ENCODE results near the gene FCMR. TPM values are rescaled to one million over a fixed set of nuclear protein-coding genes. Genes with fewer than 3 reads are reported as not detected.

Gene FCMR
- total RNA-seq, 1 donor from 2014 or later = 8.4 TPM

DNA sequence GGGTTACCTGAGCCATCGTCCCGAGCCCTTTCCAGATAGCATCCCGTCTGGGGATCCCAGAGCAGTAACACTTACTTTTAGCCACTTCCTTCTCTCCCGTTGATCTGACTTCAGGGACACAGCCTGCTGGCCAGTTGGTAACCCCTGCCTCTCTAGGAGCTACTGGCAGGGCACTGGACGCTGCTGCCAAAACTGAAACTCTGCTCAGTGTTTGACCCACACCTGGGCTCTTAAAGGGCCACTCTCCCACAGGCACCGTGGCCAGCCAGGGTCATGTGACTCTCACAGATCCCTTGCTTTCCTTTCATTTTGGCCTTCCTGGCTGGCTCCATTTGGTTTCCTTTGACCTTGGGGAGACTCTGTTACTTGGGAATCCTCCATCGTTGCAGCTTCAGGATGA lies 24.5 kb upstream of the FCMR start, which contains the start of gene PIGR:
TSS of gene PIGR (minus strand) at position 206 of the 400 bp plus-strand sequence. CDS start 5,935 bp downstream, outside the sequence.
- Mint-ChIP-seq H3K36me3 (ENCODE audit: low read depth, unreplicated experiment) (no peaks in the 10 kb centered on the region), H3K4me1 (ENCODE audit: unreplicated experiment) (peaks cover 4% of the 10 kb centered on the region), H3K9me3 (ENCODE audit: unreplicated experiment) (no peaks in the 10 kb centered on the region), H3K27me3 (ENCODE audit: unreplicated experiment) (peaks cover 7% of the 10 kb centered on the region), H3K27ac (ENCODE audit: unreplicated experiment) (no peak within 1 kb of the TSS), H3K4me3 (ENCODE audit: unreplicated experiment) (no peak within 1 kb of the TSS)
- no peak for DNase-seq (ENCODE audit: low spot score)
- TF ChIP-seq, protein P1, sequence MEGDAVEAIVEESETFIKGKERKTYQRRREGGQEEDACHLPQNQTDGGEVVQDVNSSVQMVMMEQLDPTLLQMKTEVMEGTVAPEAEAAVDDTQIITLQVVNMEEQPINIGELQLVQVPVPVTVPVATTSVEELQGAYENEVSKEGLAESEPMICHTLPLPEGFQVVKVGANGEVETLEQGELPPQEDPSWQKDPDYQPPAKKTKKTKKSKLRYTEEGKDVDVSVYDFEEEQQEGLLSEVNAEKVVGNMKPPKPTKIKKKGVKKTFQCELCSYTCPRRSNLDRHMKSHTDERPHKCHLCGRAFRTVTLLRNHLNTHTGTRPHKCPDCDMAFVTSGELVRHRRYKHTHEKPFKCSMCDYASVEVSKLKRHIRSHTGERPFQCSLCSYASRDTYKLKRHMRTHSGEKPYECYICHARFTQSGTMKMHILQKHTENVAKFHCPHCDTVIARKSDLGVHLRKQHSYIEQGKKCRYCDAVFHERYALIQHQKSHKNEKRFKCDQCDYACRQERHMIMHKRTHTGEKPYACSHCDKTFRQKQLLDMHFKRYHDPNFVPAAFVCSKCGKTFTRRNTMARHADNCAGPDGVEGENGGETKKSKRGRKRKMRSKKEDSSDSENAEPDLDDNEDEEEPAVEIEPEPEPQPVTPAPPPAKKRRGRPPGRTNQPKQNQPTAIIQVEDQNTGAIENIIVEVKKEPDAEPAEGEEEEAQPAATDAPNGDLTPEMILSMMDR (IDR thresholded peaks at IDR 0.05; ENCODE audit: unreplicated experiment) = no peak

DNA sequence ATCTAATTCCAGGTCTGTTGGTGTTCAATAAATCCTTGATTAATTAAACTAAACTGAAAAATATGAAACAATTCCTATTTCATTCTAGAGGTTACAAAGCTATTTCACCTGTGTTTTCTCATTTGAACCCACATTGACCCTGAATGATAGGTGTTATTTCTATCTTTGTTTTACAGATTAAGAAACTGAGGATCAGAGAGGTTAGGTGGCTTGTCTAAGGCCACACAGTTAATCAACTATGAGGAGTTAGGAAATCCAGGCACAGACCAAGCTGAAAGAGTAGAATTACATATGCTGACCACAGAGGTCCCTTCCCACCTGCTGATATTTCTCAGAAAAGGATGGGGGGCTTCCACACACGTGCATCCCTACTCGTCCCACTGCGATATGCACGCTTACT lies 24.0 kb upstream of the FCMR start:
- DNase-seq (ENCODE audit: low spot score) = no peak
- TF ChIP-seq, protein P1 (IDR thresholded peaks at IDR 0.05; ENCODE audit: unreplicated experiment) = no peak
- H3K27me3 Mint-ChIP-seq (ENCODE audit: unreplicated experiment) = peaks cover 7% of the 10 kb centered on the region
- H3K36me3 Mint-ChIP-seq (ENCODE audit: low read depth, unreplicated experiment) = no peaks in the 10 kb centered on the region
- H3K9me3 Mint-ChIP-seq (ENCODE audit: unreplicated experiment) = no peaks in the 10 kb centered on the region
- H3K4me1 Mint-ChIP-seq (ENCODE audit: unreplicated experiment) = peaks cover 4% of the 10 kb centered on the region
- H3K4me3 Mint-ChIP-seq (ENCODE audit: unreplicated experiment) = no peak overlapping the region
- H3K27ac Mint-ChIP-seq (ENCODE audit: unreplicated experiment) = no peak overlapping the region

DNA sequence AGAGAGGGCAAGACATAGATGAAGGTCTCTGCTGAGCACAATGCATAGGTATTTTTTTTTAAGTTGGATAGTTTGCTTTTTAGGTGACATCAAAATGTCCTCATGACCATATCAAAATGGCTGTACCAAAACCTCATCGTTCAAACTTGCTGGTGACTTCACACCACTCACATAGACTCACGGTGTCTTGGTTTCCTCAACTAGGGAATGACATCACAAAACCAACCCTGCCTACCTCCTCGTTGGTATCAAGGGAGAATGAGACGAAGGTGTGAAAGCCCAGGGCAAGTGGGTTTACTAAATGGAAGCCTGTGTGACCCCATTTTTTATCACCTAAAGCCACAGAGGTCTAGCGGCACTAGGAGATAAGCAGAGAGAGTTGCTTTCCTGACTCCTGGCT lies 23.0 kb upstream of the FCMR start:
- H3K27me3 Mint-ChIP-seq (ENCODE audit: unreplicated experiment) = peaks cover 7% of the 10 kb centered on the region
- no peak for DNase-seq (ENCODE audit: low spot score)
- peaks cover 7% of the 10 kb centered on the region for H3K4me1 Mint-ChIP-seq (ENCODE audit: unreplicated experiment)
- no peaks in the 10 kb centered on the region for H3K9me3 Mint-ChIP-seq (ENCODE audit: unreplicated experiment)
- TF ChIP-seq, protein P1 (IDR thresholded peaks at IDR 0.05; ENCODE audit: unreplicated experiment) = no peak
- no peaks in the 10 kb centered on the region for H3K36me3 Mint-ChIP-seq (ENCODE audit: low read depth, unreplicated experiment)
- no peak overlapping the region for H3K27ac Mint-ChIP-seq (ENCODE audit: unreplicated experiment)
- no peak overlapping the region for H3K4me3 Mint-ChIP-seq (ENCODE audit: unreplicated experiment)

DNA sequence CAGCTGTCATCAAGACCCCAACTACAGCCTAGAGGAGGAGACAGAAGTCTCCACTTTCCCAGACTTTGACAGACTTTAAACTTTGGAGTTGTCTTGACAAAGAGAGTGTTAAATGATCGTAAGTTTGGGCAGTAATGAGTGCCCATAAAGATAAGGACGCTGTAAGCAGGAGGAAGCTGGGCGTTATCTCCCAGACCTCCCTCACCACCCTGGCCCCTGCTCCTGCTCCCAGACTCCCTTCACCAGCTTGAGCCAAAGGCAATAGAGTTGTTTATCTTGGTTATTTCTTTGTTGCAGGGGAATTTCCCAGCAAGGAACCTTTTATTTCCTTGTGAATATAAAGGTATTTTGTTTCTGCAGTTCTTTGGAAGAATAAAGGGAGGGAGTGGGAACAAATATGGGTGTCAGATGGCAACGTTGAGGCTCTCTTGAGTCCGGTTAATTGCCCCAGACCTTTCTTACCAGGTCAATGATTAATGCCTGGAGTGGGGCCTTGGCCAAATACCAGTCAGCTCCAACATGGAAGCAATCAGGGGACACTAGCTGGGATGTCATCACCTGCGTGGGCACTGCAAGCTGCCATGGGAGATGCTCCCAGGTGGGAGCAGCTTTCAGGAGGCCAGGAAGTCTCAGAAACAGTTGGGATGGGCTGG lies 20.2 kb upstream of the FCMR start:
- Mint-ChIP-seq H3K4me3 (ENCODE audit: unreplicated experiment) (no peak overlapping the region), H3K4me1 (ENCODE audit: unreplicated experiment) (peaks cover 7% of the 10 kb centered on the region), H3K27ac (ENCODE audit: unreplicated experiment) (no peak overlapping the region), H3K36me3 (ENCODE audit: low read depth, unreplicated experiment) (no peaks in the 10 kb centered on the region), H3K9me3 (ENCODE audit: unreplicated experiment) (no peaks in the 10 kb centered on the region), H3K27me3 (ENCODE audit: unreplicated experiment) (peaks cover 3% of the 10 kb centered on the region)
- no peak for DNase-seq (ENCODE audit: low spot score)
- TF ChIP-seq, protein P1 (IDR thresholded peaks at IDR 0.05; ENCODE audit: unreplicated experiment) = no peak

DNA sequence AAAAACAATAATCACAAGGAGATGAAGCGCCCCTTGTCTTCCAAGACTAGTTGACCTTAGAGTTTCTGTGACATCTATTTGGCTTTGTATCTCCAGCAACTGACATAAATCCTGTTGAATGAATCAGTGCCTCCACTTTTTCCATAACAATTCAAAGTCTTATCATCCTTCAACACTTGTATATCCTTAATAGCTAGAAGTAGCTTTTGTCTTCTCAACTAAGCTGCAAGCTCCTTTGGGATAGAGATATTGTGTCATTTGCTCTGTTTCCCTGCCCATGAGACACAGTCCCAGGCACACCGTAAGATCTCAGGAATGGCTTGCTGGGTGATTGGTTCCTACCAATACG lies 18.8 kb upstream of the FCMR start:
- Mint-ChIP-seq H3K27me3 (ENCODE audit: unreplicated experiment) (peaks cover 3% of the 10 kb centered on the region), H3K4me1 (ENCODE audit: unreplicated experiment) (peaks cover 4% of the 10 kb centered on the region)

More for the DNA sequence above, 18.8 kb upstream of the FCMR start:
- H3K9me3 Mint-ChIP-seq (ENCODE audit: unreplicated experiment) = no peaks in the 10 kb centered on the region
- DNase-seq (ENCODE audit: low spot score) = no peak
- TF ChIP-seq, protein P1 (IDR thresholded peaks at IDR 0.05; ENCODE audit: unreplicated experiment) = no peak
- H3K36me3 Mint-ChIP-seq (ENCODE audit: low read depth, unreplicated experiment) = no peaks in the 10 kb centered on the region
- H3K27ac Mint-ChIP-seq (ENCODE audit: unreplicated experiment) = no peak overlapping the region
- no peak overlapping the region for H3K4me3 Mint-ChIP-seq (ENCODE audit: unreplicated experiment)

Data from endothelial cell (in vitro differentiated cells).